Skeletal muscle cell (primary cell): Measurements from ENCODE around the gene TEX54.

Source experiments
- DNase-seq: peaks from one replicate; pipeline ENCODE4 v3.0.0-alpha.2; 2010; ENCODE audit warnings: low read depth
- H3K4me3 ChIP-seq: 2 replicates; pipeline ENCODE4 v1.5.1; 2011; ENCODE audit warnings: low read depth, mild to moderate bottlenecking, control low read depth, low read length, moderate library complexity

TEX54 gene

GRCh38 chr11:62796281-62796680 is 36.4 kb downstream of the TEX54 start:
- DNase-seq: no peak
- no peak overlapping the region for H3K4me3 ChIP-seq

DNA sequence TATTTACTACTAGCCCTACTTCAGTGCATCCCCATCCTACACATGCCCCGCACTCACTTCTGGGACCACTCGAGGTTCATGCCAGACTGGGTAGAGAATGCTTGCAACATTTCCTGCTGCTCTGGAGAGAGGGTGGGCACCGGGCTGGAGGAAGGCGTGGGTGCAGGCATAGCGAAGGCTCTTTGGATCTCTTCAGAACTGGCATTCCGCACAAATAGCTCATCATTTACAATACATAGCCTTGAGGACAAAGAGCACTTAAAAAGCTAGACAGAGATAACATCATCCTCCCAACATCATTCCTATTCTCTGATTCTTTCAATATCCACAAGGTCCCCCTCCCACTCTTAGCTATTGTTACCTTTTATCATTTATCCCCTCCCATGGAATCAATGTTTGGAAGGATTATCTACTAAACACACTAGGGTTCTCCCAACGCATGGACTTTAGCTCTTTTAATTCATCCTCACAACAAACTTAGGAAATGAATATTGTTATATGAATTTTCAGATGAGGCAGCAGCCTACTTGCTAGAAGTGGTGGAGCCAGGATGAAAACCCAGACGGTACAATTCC is 38.4 kb downstream of the TEX54 start:
- H3K4me3 ChIP-seq: no peak overlapping the region
- DNase-seq: no peak

DNA sequence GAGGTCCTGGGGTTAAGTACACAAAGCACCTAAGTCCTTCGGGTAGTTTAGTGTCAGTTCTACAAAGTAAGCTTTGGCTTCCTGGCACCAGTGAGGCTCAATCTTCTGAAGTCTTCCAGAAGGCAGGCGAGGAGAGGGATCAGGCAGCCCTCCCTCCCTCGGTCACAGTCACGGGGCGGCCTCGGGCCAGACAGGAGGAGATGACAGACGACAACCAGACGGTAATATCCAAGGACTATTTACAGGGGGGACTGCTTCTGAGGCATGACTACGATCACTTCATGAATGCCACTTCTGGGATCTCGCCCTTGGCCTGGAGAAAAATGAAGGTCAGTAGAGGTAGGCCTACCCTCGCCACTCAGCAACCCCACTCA is 40.5 kb downstream of the TEX54 start:
- DNase-seq: no peak

DNA sequence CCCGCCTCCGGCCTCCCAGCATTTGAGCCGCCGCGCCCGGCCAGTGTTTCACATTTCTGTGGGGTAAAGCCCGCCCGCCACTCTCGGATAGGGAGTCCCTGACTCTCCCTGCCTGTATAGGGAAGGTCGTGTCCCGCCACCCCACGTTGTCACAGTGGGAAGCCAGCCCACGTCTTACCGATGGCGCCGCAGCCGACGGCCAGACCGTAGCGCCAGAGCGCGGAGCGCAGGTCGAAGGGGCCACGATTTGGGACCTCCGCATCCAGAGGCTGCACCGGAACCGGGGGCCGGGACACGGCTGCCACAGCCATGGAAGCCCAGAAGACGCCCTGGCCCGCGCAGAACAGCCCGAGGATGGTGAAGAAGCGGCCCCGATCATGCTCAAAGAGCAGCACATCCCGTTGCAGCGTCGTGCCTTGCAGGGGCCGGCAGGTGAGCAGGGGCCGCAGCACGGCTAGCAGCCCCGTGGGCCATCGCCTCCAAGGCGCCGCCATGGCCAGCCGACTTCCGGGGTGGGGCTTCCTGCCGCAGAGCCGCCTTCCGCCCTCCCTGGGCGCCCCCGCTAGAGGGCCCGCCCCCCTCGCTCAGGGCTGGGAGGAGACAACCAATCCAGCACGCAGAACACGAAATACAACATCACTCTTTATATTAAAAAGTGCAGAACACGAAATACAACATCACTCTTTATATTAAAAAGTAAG is 41.0 kb downstream of the TEX54 start, which contains the start of gene TMEM223:
Gene TMEM223 (minus strand): TSS at position 506 of the 701 bp plus-strand sequence. CDS start 12 bp downstream, at position 494.
- DNase-seq: no peak
- peak within 1 kb of the TSS; percentile 77 for H3K4me3 ChIP-seq

More for the DNA sequence above, 40.5 kb downstream of the TEX54 start:
- peak overlapping the region; percentile 77 for H3K4me3 ChIP-seq

GRCh38 chr11:62789576-62789975 is 43.1 kb downstream of the TEX54 start:
- H3K4me3 ChIP-seq: no peak overlapping the region
- DNase-seq: no peak

GRCh38 chr11:62788991-62789390 is 43.6 kb downstream of the TEX54 start:
- no peak overlapping the region for H3K4me3 ChIP-seq
- DNase-seq: no peak

DNA sequence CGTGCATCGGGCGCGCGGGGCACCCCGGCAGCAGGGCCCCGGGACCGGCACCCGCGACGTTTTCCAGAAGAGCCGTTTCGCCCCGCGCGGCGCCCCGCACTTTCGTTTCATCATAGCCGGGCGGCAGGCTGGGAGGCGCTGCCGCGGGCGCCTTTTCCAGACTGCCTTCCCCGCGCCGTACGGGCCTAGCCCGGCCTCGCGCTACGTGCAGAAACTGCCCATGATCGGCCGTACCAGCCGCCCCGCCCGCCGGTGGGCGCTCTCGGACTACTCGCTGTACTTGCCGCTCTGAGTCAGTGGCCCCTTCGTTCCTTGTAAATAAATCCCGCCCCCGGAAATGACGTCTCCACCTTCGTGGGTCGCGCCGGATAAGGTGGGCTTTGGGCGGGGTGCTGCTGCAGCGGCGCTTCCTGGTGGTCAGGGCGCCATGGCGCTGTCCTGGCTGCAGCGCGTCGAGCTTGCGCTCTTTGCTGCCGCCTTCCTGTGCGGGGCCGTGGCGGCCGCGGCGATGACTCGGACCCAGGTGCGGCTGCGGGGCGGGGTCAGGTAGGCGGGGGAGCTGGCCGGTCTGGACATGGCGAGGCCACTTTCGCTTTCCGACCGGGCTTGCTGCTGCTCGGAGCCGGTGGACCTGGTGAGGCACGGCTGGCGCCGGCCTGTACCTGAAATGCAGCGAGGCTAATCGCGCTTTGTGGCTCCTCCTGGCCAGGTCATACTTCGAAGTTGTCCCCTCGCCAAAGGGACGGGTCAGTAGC is 45.5 kb downstream of the TEX54 start, which contains the start of gene TMEM179B:
Gene TMEM179B (plus strand): TSS at position 398 of the 755 bp plus-strand sequence. CDS start 30 bp downstream, at position 428.
- peak within 1 kb of the TSS; percentile 94 for H3K4me3 ChIP-seq
- peak; percentile 89 for DNase-seq

DNA sequence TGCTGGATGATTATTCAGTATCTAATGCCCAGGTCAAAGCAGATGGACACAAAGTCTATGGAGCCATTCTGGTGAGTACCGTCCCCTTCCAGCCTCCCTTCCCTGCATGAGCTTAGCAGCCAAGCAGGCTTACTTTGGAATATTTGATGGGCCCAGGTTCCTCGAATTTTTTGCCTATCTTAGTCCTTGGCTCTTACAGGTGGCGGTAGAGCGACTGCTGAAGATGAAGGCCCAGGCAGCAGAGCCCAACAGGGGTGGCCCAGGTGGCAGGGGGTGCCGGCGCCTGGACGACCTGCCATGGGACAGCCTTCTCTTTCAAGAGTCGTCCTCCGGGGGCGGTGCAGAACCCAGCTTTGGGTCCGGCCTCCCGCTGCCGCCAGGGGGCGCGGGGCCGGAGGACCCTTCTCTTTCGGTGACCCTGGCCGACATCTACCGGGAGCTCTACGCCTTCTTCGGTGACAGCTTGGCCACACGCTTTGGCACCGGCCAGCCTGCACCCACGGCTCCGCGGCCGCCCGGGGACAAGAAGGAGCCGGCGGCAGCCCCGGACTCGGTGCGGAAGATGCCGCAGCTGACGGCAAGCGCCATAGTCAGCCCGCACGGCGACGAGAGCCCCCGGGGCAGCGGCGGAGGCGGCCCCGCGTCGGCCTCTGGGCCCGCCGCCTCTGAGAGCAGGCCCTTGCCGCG is 46.2 kb downstream of the TEX54 start:
- peak overlapping the region; percentile 94 for H3K4me3 ChIP-seq
- DNase-seq: no peak

DNA sequence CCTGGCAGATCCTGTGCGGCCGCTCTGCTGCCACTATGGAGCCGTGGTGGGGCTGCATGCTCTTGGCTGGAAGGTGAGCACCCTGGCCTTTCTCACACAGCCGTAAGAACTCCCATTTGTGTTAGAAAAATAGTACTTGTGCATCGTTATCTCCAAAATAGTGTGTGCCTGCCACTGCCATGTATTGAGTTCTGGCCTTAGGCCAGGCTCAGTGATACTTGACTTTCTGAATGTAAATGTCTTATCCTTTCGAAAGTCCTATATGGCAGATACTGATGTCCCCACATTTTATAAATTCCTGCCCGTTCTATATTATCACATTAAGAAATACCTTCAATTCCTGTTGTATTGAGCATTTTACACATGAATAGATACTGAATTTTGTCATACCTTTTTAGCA is 49.9 kb downstream of the TEX54 start:
- no peak overlapping the region for H3K4me3 ChIP-seq
- DNase-seq: no peak
